Activated CD4-positive, CD25-positive, alpha-beta regulatory T cell treated with anti-CD3 and anti-CD28 coated beads, Interleukin-2, amount 50 U/mL, for 24 hours (primary cell): ENCODE measurements around the gene CPED1.
A peak's percentile ranks its signal among the peaks of the same experiment; 100 is the strongest.
"Not testable (repeated sequence)": the region's sequence is repeated elsewhere in the genome, so short reads cannot be mapped to it uniquely, and the experiment has no call there.

ENCODE experiments used
- ATAC-seq, 2 donors: fragments of 150-1000 bp; cut with Tn5 transposase; one replicate each; pipeline ENCODE4 v1.10.0; 2021; ENCODE audit warnings: mild to moderate bottlenecking in 1 of 2, moderate library complexity in 1 of 2

Gene CPED1

GRCh38 chr7:121157885-121158590 is 169.5 kb downstream of the CPED1 start:
- no peak for ATAC-seq

- ATAC-seq: no peak
These were observed 170.2 kb downstream of the CPED1 start for GRCh38 chr7:121158665-121159064.

DNA sequence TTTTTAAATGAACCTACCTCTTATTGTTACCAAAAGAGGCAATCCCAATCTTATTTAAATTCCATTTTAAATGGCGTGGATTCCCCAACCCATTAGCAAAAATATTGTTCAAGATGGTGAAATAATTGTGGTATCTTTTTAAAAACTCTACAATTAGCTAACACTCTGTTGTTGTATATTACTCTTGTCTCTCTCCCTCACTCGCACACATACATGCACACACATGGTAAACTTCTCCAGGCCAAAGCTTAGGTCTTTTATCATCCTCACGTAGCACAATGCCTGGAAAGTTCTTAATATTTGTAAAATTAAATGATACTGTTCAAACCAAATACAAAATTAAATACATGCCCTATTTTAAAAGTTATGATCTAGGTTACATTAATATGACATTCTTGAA is 171.0 kb downstream of the CPED1 start:
- no peak for ATAC-seq

- ATAC-seq: no peak
These were observed 171.9 kb downstream of the CPED1 start for GRCh38 chr7:121160150-121161008.

GRCh38 chr7:121163699-121164098 is 175.2 kb downstream of the CPED1 start:
- ATAC-seq: no peak

DNA sequence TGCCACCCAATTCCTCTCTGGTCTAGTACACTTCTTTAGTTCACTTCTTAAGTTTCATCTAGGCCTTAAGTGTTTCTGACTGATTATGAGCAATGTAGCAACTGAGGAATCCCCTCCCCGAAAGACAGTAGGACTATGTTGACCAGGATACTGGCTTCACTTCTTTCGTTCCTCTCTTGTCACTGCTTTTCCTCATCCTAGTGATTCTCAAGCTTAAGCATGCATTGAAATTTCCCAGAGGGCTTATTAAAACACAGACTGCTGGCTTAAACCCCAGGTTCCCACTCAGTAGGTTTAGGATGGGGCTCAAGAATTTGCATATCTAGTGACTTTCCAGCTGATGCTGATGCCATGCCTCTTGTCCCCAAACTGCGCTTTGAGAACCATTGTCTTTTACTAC is 175.7 kb downstream of the CPED1 start:
- no peak for ATAC-seq

DNA sequence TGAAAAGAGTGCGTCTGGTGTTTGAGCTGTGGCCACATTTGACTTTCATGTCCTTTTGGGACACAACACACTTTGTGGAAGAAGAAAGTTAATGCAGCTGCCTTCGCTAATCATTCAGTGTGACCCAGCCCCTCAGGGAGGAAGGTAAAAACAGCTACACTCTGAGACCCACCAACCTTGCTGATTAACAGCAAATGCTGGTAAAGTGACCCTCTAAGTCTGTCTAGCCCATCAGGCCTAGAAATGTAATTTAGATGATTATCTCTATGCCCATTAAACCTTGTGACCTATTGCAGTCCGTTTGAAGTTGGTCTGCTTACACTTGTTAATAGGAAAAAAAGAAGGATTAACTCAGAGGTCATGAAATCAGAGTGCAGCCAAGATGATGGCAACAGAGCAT is 178.4 kb downstream of the CPED1 start:
- ATAC-seq: no peak

DNA sequence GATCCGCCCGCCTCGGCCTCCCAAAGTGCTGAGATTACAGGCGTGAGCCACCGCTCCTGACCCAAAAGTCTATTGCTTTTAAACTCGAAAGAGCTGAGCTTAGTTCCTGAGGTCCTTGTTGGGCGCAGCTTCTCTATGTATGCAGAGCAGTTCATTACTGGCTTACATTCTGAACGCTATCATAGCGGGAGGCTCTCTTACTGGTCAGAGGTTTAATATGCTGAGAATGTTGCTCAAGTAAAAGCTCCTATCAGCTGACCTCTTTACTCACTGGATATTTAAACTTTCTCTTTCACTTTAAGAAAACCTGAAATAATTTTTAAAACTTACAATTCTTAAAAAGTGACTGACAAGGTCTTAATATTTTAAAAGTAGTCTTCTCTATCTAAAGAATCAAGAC is 179.5 kb downstream of the CPED1 start:
- ATAC-seq: no peak

GRCh38 chr7:121169469-121169868 is 181.0 kb downstream of the CPED1 start:
- ATAC-seq: no peak

GRCh38 chr7:121172484-121172883 is 184.0 kb downstream of the CPED1 start:
- no peak for ATAC-seq

DNA sequence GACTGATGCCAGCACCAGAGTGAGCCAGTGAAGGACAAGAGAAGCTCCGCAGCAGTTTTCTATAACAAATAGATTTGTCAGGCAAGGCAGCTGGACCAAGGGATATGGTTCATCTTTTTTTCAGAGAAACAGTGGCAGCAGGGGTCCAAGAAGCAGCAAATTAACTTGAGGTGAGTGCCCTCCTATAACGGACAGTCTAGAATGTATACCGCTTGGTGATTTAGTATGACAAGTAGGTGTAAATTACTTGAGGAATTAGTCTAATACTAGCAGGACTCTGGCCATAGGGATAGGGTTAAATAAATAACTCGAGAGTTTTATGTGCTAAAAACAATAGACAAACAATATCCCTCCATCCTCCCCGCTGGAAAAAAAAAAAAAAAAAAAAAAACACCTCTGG is 187.3 kb downstream of the CPED1 start:
- no peak for ATAC-seq

DNA sequence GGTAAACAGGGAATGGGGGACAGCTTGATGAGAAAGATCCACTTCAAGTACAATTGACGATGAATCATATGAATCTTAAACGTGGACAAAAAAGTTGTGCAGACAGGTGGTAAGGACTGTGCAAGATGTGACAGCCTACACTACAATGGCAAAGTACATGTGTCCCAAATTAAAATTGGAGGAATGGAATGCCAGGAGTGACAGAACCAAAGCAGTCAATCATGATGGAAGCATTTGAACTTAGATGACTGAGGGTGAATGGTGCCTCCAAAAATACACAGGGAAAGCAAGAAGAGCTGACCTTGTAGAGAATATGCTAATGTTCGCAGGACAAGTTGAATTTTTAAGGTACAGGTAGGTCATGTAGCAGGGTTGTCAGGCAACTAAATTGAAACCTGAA is 189.9 kb downstream of the CPED1 start:
- ATAC-seq: no peak

- peak in 1 of 2 donors; percentile 20 for ATAC-seq
These were observed 190.5 kb downstream of the CPED1 start for GRCh38 chr7:121178869-121179497.

- peak; percentile 44 to 49 for ATAC-seq
These were observed 192.0 kb downstream of the CPED1 start for GRCh38 chr7:121180436-121181063.

GRCh38 chr7:121181357-121181756 is 192.8 kb downstream of the CPED1 start:
- no peak for ATAC-seq

DNA sequence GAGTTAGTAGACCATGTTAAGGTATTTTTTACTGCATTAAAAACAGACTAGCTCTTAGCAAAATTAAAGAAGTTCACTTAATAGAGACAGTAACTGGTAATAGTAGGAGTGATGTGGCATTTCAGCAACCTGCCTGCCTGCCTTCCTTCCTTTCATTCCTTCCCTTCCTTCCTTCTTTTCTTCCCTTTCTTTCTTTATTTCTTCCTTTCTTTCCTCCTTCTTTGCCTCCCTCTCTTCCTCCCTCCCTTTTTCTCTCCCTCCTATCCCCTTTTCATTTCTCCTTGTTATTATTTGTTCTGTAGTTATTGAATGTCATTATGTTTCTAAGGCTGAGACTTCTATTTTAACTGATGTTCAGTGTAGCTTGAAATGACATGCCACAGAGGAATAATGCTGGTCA is 193.8 kb downstream of the CPED1 start:
- no peak for ATAC-seq

DNA sequence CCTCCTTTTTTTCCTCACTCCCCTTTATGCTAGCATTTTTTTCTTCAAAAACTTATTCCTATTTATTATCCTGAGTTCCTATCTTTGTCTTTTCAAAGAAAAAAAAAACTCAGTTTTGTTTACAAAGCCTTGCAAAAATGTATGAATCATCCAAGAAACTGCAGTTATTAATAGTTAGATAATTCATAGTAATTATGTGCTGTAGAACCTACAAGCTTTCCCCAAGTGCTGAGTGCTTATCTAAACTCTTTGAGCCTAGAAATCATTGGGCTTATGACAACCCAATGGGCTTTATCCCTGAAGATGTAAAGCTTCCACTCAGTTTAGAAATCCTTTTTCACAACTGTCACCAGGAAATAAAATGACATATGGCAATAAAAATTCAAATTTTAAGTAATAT is 194.4 kb downstream of the CPED1 start:
- ATAC-seq: no peak

DNA sequence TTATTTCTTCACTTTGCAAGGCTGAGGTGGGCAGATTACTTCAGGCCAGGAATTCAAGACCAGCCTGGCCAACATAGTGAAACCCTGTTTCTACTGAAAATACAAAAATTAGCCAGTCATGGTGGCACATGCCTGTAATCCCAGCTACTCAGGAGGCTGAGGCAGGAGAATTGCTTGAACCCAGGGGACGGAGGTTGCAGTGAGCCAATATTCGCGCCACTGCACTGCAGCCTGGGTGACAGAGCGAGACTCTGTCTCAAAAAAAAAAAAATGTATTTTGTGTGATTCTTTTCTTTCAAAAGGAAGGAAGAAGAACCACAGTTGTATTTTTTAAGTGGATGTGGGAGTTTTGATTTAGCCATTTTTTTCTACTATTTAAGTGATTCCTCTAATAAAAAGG is 195.4 kb downstream of the CPED1 start:
- not testable (repeated sequence) for ATAC-seq

DNA sequence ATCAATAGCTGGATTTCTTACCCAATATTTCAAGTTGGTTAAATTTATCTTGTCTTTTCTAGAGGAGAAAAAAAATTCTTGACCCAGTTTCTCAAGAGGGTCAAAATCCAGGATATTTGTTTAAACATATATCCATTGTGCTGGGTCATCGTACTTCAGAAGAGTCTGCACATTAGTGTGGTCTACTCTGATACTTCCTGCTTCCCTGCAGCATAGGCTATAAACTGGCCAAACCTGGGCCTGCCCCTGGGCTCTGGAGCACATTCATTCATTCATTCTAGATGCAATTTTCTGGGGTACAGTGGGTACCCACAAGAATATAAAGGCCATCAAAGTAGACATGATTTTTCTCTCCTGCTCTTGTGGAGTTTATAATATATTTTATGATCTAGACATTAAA is 198.2 kb downstream of the CPED1 start:
- no peak for ATAC-seq

GRCh38 chr7:121187222-121187621 is 198.7 kb downstream of the CPED1 start:
- no peak for ATAC-seq

GRCh38 chr7:121187676-121188075 is 199.2 kb downstream of the CPED1 start:
- no peak for ATAC-seq

DNA sequence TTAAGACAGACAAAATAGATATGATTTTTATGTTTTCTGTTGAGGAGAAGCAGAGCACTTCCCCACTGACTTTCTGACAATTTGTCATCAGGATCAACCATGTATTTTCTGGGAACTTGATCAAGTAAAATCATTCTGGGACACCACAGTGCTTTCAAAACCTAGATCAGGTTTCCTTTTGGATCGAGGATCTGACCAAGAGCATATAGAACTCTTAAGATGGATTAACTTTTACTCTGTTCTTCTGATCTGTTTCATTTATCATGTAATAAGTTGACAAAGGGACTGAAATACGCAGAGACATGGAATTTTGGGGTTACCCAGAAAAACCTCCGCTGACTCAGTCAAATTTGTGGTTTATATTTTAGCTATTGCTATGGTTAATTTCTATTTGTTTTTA is 204.3 kb downstream of the CPED1 start:
- no peak for ATAC-seq

DNA sequence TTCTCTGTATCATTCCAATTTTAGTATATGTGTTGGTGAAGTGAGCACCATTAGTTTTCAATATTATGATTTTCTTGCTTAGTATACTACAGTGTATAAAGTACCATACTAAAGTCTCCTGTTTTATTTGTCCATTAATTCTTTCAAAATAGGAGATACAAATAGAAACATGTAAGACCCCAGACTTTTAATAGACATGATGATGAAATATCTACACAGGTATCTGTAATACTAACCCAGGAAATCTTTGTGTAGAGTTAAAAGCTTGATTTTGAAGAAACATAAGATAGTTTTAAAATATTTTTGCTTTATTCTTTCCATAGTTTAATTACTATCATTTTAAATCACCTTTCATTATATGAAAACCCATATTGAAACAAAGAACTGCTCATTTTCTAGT is 206.5 kb downstream of the CPED1 start:
- ATAC-seq: no peak
